A549 (cell line): ENCODE measurements around the gene IDE.

Source experiments
- CTCF ChIP-seq: fragments of >200 bp; sonication (Bioruptor Twin); formaldehyde crosslinking; IDR thresholded peaks from 3 replicates; pipeline ENCODE4 v1.5.1; 2016
- FOSL2 ChIP-seq, 2 experiments: fragments of 450-650 bp in 1 of 2; fragments of >200 bp in 1 of 2; sonication (Bioruptor Twin) in 1 of 2; formaldehyde crosslinking; IDR thresholded peaks; 2 replicates each; pipeline versions ENCODE4 v1.5.0 to v1.6.1; 2016 to 2020; ENCODE audit warnings: mild to moderate bottlenecking in 1 of 2, moderate library complexity in 1 of 2
- TFCP2L1 ChIP-seq: fragments of 250-450 bp; sonication (Bioruptor Pico); IDR thresholded peaks from 2 replicates; pipeline ENCODE4 v1.5.0; 2021; ENCODE audit warnings: mild to moderate bottlenecking
- ZC3H11A ChIP-seq: fragments of 450-650 bp; IDR thresholded peaks from 2 replicates; pipeline ENCODE4 v1.6.1; 2014; ENCODE audit warnings: antibody characterized with exemption, mild to moderate bottlenecking
- ZFP36 ChIP-seq: fragments of 450-650 bp; IDR thresholded peaks from 2 replicates; pipeline ENCODE4 v1.6.1; 2014; ENCODE audit warnings: borderline replicate concordance; ENCODE audit not compliant: partially characterized antibody

- TF ChIP-seq ZC3H11A (no peak), FOSL2 (IDR thresholded peaks at IDR 0.05) (no peak), FOSL2 (CRISPR knock-in tag; IDR thresholded peaks at IDR 0.05) (no peak), CTCF (no peak), ZFP36 (no peak), TFCP2L1 (no peak)
Observed at GRCh38 chr10:92598321-92598720, 24.4 kb upstream of the IDE start.
